GM20431 (cell line): ENCODE data around the gene GMPS.
"Not testable (repeated sequence)": the region's sequence is repeated elsewhere in the genome, so short reads cannot be mapped to it uniquely, and the experiment has no call there.

ENCODE experiments used
- in situ Hi-C: fragments of 300-500 bp; cut with MseI, MboI; formaldehyde crosslinking; loops from one replicate; pipeline ENCODE4 v1.15.0; 2020; ENCODE audit warnings: low sequenced_read_pairs; ENCODE audit not compliant: unreplicated experiment

The GMPS gene

DNA sequence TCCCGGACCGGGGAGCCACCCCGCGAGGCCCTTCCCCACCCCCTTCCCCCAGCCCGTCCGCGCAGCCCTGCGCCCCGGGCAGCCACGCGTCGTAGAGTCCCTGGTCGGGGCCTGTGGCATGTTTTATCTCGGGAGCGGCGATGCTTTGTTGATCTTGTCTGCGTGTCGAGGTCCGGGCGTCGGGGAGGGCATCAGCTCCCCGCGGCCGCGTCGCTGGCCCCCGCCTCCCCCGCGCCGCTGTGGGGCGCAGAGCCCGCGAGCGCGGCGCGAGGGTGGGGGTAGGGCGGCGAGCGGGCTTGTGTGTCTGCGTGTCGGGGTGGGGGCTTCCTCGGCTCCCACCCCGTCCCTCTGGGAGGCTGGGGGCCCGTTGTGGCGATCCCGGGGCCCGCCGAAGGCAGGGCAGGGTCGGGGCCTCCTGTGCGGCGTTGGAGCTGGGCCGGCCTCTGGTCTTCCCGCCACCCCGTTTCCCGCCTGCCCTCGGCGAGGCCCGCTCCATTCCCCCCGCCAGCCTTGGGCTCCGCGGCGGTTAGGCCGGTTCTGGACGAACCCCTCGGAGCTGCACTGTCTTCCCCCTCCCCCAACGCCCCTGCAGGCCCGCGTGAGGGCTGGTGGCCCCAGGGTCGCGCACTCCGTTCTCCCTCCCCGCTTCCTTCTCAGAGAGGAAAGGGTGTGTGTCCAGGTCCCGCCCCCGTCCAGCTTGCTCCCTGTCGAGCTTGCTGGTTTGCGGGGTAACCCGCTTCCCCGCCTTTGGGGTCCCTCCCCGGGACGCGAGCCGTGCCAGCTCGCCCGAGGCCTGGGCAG, 695 bp downstream of the GMPS start:
- in situ Hi-C loops = no loop called here

GRCh38 chr3:155871746-155872158, 1.3 kb downstream of the GMPS start:
- in situ Hi-C loops = no loop called here

GRCh38 chr3:155872904-155873646, 2.6 kb downstream of the GMPS start:
- in situ Hi-C loops = no loop called here

- in situ Hi-C loops = no loop called here
Observed at GRCh38 chr3:155876037-155876436, 5.6 kb downstream of the GMPS start.

- in situ Hi-C loops = no loop called here
Observed at GRCh38 chr3:155876503-155876902, 6.1 kb downstream of the GMPS start.

GRCh38 chr3:155880286-155880685, 9.8 kb downstream of the GMPS start:
- in situ Hi-C loops = no loop called here

DNA sequence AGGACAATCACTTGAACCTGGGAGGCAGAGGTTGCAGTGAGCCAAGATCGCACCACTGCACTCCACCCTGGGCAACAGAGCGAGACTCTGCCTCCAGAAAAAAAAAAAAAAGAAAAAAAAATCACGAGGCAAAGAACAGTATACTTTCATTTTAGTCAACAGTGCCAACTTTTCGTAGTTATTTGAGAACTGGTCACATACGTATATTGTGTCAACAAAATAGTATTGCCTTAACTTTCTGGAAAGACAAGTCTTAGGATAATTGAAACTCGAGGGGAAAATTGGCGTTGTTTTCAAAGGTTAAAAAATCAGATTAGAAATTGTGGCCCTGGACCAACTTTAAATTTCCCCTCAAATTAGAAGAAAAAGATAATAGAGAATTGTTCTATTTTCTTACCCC, 13.8 kb downstream of the GMPS start:
- in situ Hi-C loops = no loop called here

GRCh38 chr3:155885292-155885691, 14.8 kb downstream of the GMPS start:
- in situ Hi-C loops = no loop called here

GRCh38 chr3:155886348-155886747, 15.9 kb downstream of the GMPS start:
- in situ Hi-C loops = not testable (repeated sequence)

DNA sequence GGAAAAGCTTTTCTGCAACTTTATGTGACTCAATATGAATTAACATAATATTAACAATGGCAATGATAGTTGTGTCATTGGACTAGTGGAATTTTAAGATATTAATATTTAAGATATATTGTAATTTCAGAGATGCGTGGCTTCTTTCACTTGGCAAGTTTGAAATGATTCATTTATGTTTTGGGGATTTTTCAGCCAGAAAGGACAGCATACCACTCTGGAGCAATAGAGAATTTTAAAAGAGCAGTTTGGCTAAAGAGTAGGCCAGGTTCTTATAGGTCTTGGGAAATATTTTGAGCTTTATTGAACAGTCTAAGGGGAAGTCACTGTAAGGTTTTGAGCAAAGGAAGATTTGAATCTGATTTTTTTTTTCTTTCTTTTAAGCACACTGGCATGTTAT, 16.5 kb downstream of the GMPS start:
- in situ Hi-C loops = no loop called here

DNA sequence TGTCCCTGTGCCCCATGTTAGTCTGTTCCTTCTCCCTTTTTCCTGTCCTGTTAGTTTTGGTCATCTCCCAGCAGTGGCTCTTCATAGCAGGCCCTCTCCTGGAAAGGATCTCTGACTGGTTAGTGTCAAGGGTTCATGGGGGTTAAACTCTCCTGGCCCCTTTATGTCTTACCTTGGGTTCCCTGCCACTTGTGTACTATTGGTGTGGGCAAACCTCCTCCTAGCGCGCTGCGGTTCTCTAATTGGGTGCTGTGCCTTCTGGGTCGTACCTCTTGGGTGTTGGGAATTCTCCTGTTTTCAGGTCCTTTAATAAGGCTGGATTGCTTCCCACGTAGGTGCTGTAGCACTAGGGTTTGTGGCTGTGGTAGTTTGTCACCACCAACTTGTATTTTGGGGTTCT, 18.8 kb downstream of the GMPS start:
- in situ Hi-C loops = no loop called here

DNA sequence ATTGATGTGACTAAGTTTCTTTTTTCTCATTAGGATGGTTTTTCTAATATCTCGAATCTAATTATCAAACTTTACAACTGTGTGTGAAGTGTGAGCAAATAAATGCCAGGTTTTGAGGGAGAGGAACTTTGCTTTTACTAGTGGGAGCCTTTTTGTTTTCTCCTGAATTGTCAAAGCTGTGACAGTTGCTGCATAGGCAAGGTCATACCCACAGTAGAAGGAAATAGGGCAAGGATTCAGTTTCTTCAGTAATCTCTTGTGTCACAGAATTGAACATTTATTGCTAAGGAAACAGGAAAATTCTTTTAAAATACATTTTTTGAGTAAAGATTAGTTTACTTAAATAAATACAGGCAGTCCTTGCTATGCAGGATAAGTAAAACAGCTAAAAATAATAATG, 19.5 kb downstream of the GMPS start:
- in situ Hi-C loops = no loop called here

- in situ Hi-C loops = no loop called here
Observed at GRCh38 chr3:155890671-155891190, 20.3 kb downstream of the GMPS start.

DNA sequence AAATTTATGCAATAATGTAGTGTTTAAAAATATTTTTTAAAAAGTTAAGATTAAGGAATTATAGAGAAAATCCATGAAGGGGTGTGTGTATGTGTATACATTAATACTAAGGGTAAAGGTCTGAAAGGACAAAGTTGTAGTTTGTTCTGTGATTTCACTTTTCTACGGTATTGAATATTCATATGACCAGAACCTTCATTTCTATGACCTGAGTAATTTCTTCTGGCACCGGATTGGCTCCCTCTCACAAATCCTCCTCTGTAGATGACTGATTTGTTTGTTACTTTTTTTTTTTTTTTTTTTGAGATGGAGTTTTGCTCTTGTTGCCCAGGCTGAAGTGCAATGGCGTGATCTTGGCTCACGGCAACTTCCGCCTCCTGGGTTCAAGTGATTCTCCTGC, 20.9 kb downstream of the GMPS start:
- in situ Hi-C loops = no loop called here

DNA sequence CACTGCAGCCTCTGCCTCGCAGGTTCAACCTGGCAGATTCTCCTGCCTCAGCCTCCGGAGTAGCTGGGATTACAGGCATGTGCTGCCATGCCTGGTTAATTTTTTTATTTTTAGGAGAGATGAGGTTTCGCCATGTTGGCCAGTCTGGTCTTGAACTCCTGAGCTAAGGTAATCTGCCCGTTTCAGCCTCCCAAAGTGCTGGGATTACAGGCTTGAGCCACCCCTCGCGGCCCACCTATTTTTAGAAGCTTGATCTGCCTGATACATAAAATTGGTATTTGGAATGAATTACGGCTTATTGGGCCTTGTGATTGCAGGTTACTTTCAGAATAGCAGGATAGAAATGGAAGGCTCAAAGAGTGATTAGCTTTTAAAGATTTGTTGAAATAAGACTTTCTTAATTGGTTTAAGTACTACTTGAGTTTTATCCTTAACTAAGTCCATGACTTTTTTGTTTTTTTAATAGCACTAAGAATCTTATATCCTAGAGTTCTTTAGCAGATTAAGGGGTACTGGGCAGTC, 25.0 kb downstream of the GMPS start:
- in situ Hi-C loops = no loop called here

DNA sequence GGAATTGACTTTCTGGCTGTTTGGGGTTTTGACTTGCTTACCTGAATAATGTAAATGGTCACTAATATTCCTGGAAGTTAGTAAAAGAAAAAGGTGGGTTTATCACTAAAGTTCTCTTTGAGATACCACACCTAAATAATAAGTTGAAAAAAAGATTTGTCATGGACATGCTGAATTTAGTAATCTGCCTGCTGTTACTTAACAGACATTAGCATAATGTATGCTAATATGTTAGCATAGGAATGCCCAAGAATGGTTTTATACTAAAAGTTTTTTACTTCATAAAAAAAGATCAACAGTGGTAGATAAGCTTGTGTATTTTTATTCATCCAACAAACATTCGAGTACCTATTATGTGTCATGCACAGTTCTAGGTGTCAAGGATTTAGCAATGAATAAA, 36.5 kb downstream of the GMPS start:
- in situ Hi-C loops = no loop called here

- in situ Hi-C loops = no loop called here
Observed at GRCh38 chr3:155908086-155908485, 37.6 kb downstream of the GMPS start.

DNA sequence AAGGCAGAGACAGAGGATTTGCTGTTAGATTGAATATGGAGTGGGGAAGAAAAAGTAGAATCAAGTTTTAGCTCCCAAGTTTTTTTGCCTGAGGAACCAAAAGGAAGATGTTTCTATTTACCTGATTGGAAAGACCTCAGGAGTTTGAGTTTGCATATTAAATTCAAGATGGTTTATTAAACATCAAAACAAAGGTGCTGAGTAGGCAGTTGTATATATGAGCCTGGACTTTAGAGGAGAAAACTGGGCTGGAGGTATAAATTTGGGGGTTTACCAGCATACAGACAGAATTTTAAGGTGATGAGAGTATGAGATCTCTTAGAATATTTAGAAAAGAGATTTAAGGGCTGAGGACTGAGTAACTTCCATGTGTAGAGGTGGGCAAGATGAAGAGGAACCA, 38.2 kb downstream of the GMPS start:
- in situ Hi-C loops = no loop called here

DNA sequence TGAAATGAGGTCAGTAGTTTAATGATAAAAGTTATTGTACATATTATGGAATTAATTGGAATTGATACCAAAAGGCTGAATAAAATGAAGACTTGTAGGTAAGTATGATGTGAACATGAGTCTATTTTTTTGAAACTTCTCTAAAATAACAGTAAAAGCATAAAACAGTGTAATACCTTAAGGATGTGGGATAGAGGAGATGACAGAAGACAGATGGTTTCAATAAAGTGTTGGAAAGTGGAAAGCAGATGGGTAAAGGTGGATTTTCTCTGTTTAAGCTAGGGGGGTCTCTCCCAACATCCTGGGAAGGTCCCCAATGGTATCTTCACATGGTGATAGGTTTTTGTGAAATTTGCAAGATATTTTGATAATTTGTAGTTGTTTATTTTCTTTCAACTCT, 41.6 kb downstream of the GMPS start:
- in situ Hi-C loops = no loop called here

DNA sequence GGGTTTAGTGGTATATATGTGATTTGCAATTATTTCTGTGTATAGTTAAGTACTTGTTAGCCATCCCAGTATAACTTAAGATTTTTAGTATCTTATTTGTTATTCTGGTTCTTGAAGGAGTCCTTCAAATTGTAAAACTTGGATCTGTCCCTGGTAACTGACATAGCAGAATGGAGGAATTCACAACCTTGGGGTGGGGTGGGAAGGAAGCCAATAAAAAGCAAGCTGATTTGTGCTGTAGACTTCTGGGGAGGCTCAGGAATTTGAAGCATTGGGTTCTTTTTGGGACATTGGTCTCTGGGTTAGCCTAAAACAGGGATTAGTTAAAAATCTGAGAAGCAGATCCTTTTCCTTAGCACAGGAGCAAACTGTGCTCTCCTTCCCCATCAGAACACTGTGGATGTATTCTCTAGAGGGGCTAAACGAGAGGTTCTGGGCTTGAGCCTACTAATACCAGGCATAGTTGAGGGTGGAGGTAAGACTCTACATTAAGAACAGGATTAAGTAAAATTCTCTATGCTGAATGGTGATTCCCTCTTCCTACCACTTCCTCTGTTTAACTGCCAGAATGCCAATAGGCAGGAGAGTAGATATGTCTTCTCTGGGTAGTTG, 42.2 kb downstream of the GMPS start:
- in situ Hi-C loops = no loop called here

- in situ Hi-C loops = no loop called here
Observed at GRCh38 chr3:155917781-155918180, 47.3 kb downstream of the GMPS start.
